ENCODE results near the gene DUS2. TPM values are rescaled to one million over a fixed set of nuclear protein-coding genes. Genes with fewer than 3 reads are reported as not detected.
A peak's percentile ranks its signal among the peaks of the same experiment; 100 is the strongest.

Gene DUS2
- total and polyA plus RNA-seq, 4 donors, result 6.9 to 10.7 (median 7.9) TPM

- Histone ChIP-seq H3K9ac (ENCODE audit: low read depth in 1 of 2, low read length in 2 of 2) (no peak overlapping the region), H3K27me3 (ENCODE audit: control insufficient read depth in 4 of 4, insufficient read depth in 4 of 4, low read length in 3 of 4) (no peaks in the 10 kb centered on the region), H3K9me3 (ENCODE audit: control insufficient read depth in 4 of 4, low read length in 3 of 4) (no peaks in the 10 kb centered on the region), H3K4me3 (ENCODE audit: low read depth in 1 of 3, low read length in 3 of 3) (no peak overlapping the region), H3K27ac (ENCODE audit: low read depth in 1 of 2, low read length in 2 of 2) (peak overlapping the region; percentile 83 to 96), H3K4me1 (ENCODE audit: control insufficient read depth in 4 of 4, insufficient read depth in 4 of 4, low read length in 3 of 4) (peaks cover 34 to 64% (median 53%) of the 10 kb centered on the region in 4 donors), H3K36me3 (ENCODE audit: control insufficient read depth in 4 of 4, insufficient read depth in 3 of 4, low read depth in 1 of 4, low read length in 3 of 4) (peaks cover 0 to 10% (median 4%) of the 10 kb centered on the region in 4 donors)
- DNase-seq (ENCODE audit: low spot score), result no peak
- 62% methylated on average over 7 of the region's 7 CpGs for WGBS
- TF ChIP-seq GABPA (IDR thresholded peaks at IDR 0.05 in 1 of 2, conservative IDR thresholded peaks at IDR 0.05 in 1 of 2), result no peak
- TF ChIP-seq HNF4A (conservative IDR thresholded peaks at IDR 0.05), result peak; percentile 31 to 49
- TF ChIP-seq FOXA1 (IDR thresholded peaks at IDR 0.05), result no peak
- TF ChIP-seq HNF4G (IDR thresholded peaks at IDR 0.05), result no peak
- TF ChIP-seq, protein P1, sequence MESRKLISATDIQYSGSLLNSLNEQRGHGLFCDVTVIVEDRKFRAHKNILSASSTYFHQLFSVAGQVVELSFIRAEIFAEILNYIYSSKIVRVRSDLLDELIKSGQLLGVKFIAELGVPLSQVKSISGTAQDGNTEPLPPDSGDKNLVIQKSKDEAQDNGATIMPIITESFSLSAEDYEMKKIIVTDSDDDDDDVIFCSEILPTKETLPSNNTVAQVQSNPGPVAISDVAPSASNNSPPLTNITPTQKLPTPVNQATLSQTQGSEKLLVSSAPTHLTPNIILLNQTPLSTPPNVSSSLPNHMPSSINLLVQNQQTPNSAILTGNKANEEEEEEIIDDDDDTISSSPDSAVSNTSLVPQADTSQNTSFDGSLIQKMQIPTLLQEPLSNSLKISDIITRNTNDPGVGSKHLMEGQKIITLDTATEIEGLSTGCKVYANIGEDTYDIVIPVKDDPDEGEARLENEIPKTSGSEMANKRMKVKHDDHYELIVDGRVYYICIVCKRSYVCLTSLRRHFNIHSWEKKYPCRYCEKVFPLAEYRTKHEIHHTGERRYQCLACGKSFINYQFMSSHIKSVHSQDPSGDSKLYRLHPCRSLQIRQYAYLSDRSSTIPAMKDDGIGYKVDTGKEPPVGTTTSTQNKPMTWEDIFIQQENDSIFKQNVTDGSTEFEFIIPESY (IDR thresholded peaks at IDR 0.05), result no peak
- TF ChIP-seq SP1 (IDR thresholded peaks at IDR 0.05), result peak; percentile 44
- peak; percentile 90 to 93 for TF ChIP-seq RXRA (IDR thresholded peaks at IDR 0.05)
Observed at GRCh38 chr16:68077866-68078700, 55.0 kb downstream of the DUS2 start.

- H3K4me1 ChIP-seq (ENCODE audit: control insufficient read depth in 4 of 4, insufficient read depth in 4 of 4, low read length in 3 of 4), result peaks cover 34 to 68% (median 55%) of the 10 kb centered on the region in 4 donors
- TF ChIP-seq YY1 (IDR thresholded peaks at IDR 0.05) (no peak), GABPA (IDR thresholded peaks at IDR 0.05 in 1 of 2, conservative IDR thresholded peaks at IDR 0.05 in 1 of 2) (no peak), HNF4G (IDR thresholded peaks at IDR 0.05) (no peak), REST (IDR thresholded peaks at IDR 0.05) (no peak), JUND (IDR thresholded peaks at IDR 0.05) (no peak), RAD21 (IDR thresholded peaks at IDR 0.05) (no peak), TAF1 (conservative IDR thresholded peaks at IDR 0.05) (no peak), FOXA1 (IDR thresholded peaks at IDR 0.05) (no peak), EGR1 (IDR thresholded peaks at IDR 0.05; ENCODE audit: low read depth in 2 of 2) (no peak), SP1 (IDR thresholded peaks at IDR 0.05) (no peak), HNF4A (conservative IDR thresholded peaks at IDR 0.05) (no peak)
- TF ChIP-seq, protein P2, sequence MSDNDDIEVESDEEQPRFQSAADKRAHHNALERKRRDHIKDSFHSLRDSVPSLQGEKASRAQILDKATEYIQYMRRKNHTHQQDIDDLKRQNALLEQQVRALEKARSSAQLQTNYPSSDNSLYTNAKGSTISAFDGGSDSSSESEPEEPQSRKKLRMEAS (IDR thresholded peaks at IDR 0.05), result no peak
- TF ChIP-seq, protein P1 (IDR thresholded peaks at IDR 0.05), result no peak
- TF ChIP-seq, protein P3, sequence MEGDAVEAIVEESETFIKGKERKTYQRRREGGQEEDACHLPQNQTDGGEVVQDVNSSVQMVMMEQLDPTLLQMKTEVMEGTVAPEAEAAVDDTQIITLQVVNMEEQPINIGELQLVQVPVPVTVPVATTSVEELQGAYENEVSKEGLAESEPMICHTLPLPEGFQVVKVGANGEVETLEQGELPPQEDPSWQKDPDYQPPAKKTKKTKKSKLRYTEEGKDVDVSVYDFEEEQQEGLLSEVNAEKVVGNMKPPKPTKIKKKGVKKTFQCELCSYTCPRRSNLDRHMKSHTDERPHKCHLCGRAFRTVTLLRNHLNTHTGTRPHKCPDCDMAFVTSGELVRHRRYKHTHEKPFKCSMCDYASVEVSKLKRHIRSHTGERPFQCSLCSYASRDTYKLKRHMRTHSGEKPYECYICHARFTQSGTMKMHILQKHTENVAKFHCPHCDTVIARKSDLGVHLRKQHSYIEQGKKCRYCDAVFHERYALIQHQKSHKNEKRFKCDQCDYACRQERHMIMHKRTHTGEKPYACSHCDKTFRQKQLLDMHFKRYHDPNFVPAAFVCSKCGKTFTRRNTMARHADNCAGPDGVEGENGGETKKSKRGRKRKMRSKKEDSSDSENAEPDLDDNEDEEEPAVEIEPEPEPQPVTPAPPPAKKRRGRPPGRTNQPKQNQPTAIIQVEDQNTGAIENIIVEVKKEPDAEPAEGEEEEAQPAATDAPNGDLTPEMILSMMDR (IDR thresholded peaks at IDR 0.05; ENCODE audit: low read depth, low read length, missing input control), result no peak
- TF ChIP-seq, protein P4, sequence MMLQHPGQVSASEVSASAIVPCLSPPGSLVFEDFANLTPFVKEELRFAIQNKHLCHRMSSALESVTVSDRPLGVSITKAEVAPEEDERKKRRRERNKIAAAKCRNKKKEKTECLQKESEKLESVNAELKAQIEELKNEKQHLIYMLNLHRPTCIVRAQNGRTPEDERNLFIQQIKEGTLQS (IDR thresholded peaks at IDR 0.05), result no peak
- H3K36me3 ChIP-seq (ENCODE audit: control insufficient read depth in 4 of 4, insufficient read depth in 3 of 4, low read depth in 1 of 4, low read length in 3 of 4), result peaks cover 0 to 9% (median 3%) of the 10 kb centered on the region in 4 donors
Observed at GRCh38 chr16:68078701-68079375, 55.8 kb downstream of the DUS2 start.

More at GRCh38 chr16:68078701-68079375, 55.8 kb downstream of the DUS2 start:
- WGBS, result 88% methylated on average over 8 of the region's 8 CpGs
- Histone ChIP-seq H3K9ac (ENCODE audit: low read depth in 1 of 2, low read length in 2 of 2) (no peak overlapping the region), H3K4me3 (ENCODE audit: low read depth in 1 of 3, low read length in 3 of 3) (no peak overlapping the region), H3K27me3 (ENCODE audit: control insufficient read depth in 4 of 4, insufficient read depth in 4 of 4, low read length in 3 of 4) (no peaks in the 10 kb centered on the region), H3K27ac (ENCODE audit: low read depth in 1 of 2, low read length in 2 of 2) (peak overlapping the region; percentile 83 to 96), H3K9me3 (ENCODE audit: control insufficient read depth in 4 of 4, low read length in 3 of 4) (no peaks in the 10 kb centered on the region)
- no peak for DNase-seq (ENCODE audit: low spot score)
